Measurements from ENCODE around the gene LOXL1.

LOXL1 gene

DNA sequence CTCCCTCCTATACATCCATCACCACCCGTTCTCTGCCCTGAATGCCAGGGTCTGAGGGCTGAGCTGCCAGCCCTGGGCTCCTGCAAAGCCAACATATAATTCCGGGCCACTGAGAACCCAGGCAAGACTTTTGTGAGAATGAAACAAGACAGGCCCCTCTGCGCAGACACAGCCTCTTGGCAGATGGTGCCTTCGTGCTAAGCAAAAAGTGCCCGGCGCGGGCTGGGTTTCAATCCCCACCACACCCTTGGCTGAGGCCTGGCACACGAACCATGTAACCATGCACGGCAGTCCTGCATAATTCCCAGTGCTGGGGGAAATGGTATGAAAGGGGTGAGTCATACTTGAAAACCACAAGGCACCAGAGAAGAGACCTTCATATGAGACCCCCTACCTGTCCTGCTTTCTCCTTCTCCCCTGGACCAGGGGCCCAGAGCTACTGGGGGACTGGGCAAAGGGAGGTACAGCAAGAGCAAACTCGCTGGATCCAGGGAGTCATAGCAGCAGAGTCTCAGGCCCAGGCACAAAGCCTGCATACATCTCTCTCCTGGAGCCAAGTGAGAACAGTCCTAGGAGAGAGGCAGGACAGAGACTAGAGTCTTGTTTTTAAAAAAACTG is 26.1 kb upstream of the LOXL1 start:
- no peak for DNase-seq

DNA sequence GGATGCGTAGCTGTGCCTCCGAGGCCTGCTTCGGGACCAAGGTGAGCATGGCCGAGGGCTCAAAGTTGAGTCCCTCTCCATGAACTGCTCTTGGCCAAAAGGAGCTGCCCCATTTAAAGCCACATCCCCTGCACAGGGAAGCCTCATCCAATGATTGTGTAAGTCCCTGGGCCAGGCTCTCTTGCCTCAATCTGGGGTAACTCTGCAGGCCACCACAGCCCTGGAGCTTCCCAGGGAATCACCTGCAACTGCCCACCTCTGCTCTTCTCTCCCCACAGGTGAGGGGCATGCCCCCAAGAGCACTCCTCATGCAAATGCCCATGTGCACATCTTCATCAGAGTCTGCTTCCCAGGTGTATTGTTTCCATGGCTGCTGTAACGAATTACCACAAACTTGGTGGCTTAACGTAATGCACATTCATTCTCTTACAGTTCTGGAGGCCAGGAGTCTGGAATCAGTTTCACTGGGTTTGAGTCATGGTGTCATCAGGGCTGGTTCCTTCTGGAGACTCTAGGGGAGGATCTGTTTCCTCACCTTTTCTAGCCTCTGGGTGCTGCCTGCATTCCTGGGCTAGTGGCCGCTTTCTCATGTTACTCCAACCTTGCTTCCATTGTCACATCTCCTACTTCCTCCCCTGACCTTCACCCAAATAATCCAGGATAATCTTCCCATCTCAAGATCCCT is 25.0 kb upstream of the LOXL1 start:
- no peak for DNase-seq

DNA sequence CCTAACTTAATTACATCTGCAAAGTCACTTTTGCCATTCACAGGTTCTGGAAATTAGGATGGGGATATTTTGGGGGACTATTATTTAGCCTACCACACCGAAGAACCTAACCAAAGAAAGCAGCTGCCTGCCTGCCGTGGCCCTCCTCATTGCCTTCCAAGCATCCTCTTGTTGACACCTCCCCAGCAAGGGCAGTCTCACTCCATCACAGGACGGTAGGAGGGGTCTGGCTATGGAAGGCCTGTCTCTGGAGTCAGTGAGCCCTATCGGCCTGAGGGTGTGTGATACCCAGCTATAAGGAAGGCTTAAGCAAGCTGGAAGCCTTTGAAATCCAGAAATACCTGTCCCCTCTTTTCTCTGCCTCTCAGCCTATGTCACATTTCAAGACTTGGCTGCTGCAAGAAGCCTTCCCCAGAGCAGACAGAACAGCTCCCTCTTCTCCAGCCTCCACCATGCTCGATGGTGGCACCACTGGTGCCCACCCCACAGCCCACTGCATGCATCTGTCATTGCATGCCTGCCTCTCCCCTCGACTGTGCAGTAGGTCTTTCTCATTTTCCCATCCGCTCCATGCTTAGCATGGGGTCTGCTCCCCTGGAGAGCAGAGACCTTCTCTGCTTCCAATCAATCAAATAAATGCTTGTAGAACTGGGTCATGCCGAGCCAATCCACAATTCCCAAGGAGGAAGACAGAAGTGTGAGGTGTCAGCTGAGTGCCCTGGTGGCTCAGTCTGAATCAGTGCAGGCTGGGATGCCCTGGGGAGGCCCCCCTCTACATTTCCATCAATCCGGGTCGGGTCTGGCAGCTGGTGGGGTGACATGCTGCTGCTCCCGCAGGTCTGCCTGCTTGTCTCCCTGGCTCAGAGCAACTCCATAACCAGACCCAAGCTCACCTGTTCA is 23.9 kb upstream of the LOXL1 start:
- DNase-seq, result no peak

DNA sequence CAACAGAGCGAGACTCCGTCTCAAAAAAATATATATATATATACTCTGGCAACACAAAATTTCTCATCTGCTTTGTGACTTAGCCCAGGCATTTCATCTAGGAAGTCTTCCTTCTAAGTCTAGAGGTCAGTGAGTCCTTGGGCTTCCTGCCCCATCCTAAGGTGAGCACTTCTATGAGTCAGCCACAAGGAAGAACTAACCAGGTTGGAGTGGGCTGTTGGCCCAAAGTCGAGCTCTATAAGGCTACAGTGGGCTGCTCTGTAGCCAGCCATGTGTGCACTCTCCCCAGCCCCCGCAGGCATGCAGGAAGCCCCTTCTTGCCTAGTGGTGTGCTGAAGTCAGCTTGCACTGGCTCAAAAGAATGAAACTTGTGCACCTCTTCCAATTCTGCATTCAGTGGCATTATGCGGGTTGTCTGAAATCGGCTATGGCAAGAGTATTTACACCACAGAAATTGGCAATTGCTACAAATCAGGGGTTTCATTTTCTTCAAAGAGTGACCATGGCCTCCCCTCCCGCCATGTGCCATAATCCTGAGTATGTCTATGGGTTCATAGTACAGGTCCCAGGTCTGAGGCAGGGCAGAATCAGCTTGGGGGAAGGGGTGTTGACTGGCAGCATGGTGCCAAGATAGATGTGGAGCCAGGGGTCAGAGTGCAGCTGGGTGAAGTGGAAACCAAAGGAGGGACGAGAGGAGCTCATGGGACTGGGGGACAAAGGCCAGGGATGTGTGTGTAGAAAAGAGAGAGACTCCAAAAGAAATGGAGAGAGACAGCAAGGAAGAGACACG is 22.0 kb upstream of the LOXL1 start:
- DNase-seq, result no peak

DNA sequence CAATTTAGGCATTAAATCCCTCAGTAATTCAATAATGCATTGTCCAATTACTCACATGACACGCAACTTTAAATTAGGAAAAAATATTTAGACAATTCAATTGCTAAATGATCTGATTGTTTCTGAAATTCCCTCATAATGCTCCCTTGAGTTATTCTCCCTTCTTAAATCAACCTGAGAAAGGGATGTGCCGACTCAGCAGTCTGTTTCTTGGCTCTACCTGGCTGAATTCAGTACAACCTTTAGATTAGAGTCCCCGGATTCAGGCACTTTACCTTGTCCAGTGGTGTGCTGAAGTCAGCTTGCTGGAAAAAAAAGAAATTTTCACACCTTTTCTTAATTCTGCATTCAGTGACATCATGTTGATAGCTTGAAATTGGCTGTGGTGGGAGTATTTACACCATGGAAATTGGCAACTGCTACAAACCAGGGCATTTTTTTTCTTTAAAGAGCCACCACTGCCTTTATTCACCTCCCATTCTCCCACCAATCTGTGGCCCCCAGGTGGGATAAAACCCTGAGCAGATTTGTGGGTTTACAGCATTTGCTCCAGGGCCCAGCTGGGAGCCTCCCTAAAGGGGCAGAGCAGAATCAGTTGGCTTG is 20.9 kb upstream of the LOXL1 start:
- DNase-seq, result no peak

DNA sequence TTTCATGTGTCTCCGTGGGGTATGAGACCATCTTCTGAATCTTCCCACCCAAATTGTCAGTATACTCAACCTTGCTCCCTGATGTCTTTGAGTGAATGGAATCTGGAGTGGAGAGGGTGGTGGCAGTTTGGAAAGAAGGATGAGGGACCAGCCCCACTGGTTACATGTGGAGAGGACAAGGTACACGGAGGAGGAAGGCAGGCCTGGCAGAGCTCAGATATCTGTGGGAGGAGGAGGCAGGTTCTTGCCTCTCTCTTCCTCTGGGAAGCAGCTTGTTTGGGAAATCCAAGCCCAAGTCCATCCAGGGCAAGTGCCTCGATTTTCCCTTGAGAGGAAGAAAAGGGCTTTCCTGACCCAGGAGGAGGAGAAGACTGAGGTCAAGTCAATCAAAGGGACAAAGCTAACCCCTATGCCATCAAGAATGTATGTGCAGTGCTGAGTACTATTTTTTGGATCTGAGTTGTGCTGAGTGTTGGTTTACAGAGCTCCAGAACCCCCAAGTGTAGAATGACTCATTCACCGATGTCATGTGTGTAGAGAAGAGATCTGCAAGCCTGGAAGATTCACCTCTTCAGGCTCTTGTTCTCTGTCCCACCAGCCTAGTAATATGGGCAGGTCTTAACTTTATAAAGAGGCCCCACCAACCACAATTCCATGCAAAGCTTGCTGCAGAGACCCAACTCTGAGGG is 19.8 kb upstream of the LOXL1 start:
- DNase-seq, result no peak

- no peak for DNase-seq
Observed at GRCh38 chr15:73907035-73907408, 19.2 kb upstream of the LOXL1 start.

DNA sequence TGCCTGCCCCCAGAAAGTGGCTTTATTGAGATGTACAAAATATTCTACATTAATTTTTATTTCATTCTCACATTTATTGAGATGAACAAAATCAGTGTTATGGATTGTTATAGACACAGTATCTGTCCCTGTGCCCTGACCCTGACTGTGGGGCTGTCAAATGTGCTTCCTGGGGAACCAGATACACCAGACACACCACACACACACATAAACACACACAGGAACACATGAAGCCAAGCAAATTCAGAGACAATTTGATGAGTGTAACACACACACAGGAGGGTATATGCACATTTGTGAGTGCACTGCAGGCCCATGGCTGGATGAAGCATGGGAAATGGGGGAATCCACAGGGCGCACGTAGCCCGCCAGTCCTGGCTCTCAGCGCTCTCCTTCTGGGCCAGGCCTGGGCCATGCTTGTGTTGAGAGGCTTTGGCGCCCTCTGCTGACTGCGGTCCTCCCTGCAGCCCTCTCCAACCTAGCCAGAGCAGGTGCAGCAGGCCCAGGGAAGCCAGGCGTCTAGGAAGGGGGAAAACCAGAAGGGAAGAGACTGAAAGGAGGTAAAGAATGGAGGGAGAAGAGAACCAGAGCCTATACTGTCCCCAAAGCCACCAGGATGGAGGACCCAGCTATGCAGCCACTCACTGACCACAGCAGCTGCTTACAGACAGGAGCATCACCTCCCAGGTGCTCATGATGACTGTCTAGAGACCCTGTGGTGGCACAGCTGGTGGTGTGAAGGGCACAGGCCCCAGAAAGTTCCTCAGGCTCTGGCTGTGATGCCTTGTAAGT is 18.0 kb upstream of the LOXL1 start:
- DNase-seq, result peak; percentile 4

DNA sequence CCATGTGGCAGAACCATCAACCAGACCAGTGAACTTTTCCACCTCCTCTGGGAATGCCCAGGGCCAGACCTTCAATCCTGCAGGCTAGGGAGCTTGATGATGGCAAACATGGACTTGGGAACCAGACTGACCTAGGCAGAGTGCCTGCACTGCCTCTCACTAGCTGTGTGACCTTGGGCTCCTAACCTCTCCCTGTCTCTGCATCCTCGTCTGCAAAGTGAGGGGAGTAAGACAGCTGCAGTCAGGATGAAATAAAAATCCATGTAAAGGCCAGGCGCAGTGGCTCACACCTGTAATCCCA is 17.5 kb upstream of the LOXL1 start:
- DNase-seq, result no peak

DNA sequence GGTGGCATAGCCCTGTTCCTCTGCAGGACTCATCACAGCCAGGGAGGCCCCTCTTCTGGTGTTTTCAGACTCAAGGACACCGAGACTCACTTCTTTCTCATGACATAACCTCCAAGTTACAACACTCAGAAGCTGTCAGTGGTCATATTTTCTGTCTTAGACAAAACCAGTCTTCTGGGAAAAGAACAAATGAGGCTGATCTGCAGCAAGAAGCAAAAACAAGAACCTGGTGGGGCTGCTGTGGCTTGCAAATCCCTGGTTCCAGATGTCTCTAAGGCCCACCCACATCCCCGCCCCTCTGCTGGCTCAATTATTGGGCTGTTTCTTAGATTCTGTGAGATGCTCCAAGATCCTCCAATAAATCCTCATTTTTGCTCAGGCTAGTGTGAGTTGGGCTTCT is 16.6 kb upstream of the LOXL1 start:
- no peak for DNase-seq

GRCh38 chr15:73910522-73911303 is 15.5 kb upstream of the LOXL1 start:
- DNase-seq, result no peak

DNA sequence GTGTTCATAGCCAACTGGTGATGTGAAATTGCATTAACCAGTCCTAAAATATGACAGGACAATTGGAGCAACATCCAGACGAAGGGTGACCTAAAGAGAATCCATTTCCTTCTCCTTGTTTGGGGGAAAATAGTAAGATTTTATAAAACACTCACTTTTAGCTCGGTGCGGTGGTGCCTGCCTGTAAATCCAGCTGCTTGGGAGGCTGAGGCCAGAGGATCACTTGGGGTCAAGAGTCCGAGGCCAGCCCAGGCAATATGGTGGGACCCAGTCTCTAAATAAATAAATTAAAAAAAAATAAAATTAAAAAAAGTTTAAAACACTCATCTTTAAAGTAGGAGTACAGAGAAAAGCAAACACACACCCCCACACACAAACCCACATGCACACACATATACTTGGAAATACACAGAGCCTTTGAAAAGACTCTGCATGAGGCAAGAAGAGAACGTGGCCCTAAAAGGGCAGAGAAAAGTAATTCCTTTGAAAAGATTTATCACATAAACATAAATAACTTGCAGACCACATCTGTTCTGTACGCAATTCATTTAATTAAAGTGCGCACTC is 14.1 kb upstream of the LOXL1 start:
- DNase-seq, result no peak

DNA sequence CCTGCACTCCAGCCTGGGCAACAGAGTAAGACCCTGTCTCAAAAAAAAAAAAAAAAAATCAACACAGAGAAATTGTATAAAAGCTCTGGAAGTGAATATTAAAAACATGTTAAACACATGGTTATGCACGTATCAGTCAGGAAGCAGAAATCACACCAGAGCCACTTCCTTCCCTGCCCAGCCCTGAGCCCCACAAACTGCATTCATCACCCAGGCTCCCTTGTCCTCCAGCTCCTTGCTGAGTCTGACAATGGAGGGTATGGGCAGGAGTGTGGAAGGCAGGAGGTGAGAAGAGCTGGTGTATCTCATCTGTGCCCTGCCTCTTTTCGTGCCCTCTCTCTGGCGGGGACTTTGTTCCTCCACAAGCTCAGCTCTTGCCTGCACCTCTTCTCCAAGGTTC is 12.1 kb upstream of the LOXL1 start:
- no peak for DNase-seq

- DNase-seq, result no peak
Observed at GRCh38 chr15:73915082-73915481, 11.2 kb upstream of the LOXL1 start.

- no peak for DNase-seq
Observed at GRCh38 chr15:73918784-73919183, 7.5 kb upstream of the LOXL1 start.

- DNase-seq, result no peak
Observed at GRCh38 chr15:73919706-73920105, 6.6 kb upstream of the LOXL1 start.

GRCh38 chr15:73921254-73921925 is 4.9 kb upstream of the LOXL1 start:
- DNase-seq, result no peak

- DNase-seq, result no peak
Observed at GRCh38 chr15:73922186-73923151, 3.8 kb upstream of the LOXL1 start.

- DNase-seq, result no peak
Observed at GRCh38 chr15:73923156-73923487, 3.1 kb upstream of the LOXL1 start.
